B cell (primary cell): ENCODE measurements around the gene FBRS. TPM values are rescaled to one million over a fixed set of nuclear protein-coding genes. Genes with fewer than 3 reads are reported as not detected.
"Not testable (repeated sequence)": the region's sequence is repeated elsewhere in the genome, so short reads cannot be mapped to it uniquely, and the experiment has no call there.

Experiments used
- ATAC-seq: fragments of 200-7000 bp; cut with Tn5 transposase; one replicate; pipeline ENCODE4 v1.10.0; 2021; ENCODE audit warnings: low read depth, mild to moderate bottlenecking, moderate number of reproducible peaks, moderate library complexity
- CTCF ChIA-PET: fragments of 350-600 bp; sonication (Branson Sonifier 250); formaldehyde crosslinking; loops from one replicate; lab custom pipeline; 2021; ENCODE audit warnings: antibody characterized with exemption, inconsistent platforms; lab: Charles Lee
- POLR2A ChIA-PET: fragments of 350-600 bp; sonication (Branson Sonifier 250); formaldehyde crosslinking; loops from one replicate; lab custom pipeline; 2021; ENCODE audit warnings: antibody characterized with exemption; lab: Charles Lee
- DNase-seq: peaks from one replicate; pipeline ENCODE4 v3.0.0; 2013
- H2AFZ ChIP-seq: 2 replicates; pipeline ENCODE4 v1.6.1; 2012; ENCODE audit warnings: mild to moderate bottlenecking, low read depth, low read length; ENCODE audit not compliant: insufficient read depth, poor library complexity, severe bottlenecking
- H3K27ac ChIP-seq, 2 donors: 1 replicate in 1 of 2; 2 replicates in 1 of 2; pipeline ENCODE4 v1.5.1; 2012 to 2013; ENCODE audit warnings: low read length in 2 of 2, mild to moderate bottlenecking in 2 of 2, moderate library complexity in 1 of 2
- H3K27me3 ChIP-seq, 4 experiments: fragments of 200-600 bp in 1 of 4; sonication (generic) in 1 of 4; replicated peaks in 1 of 4; 1 replicate in 2 of 4; 2 replicates in 2 of 4; pipeline versions ENCODE4 v1.6.1 to v1.7.0; 2013 to 2016; ENCODE audit warnings: low read length in 3 of 4, mild to moderate bottlenecking in 2 of 4, mixed read lengths in 1 of 4, moderate library complexity in 1 of 4; ENCODE audit not compliant: insufficient read depth in 4 of 4, control insufficient read depth in 3 of 4; ENCODE audit errors: control extremely low read depth in 1 of 4
- H3K36me3 ChIP-seq, 2 experiments: replicated peaks in 1 of 2; 1 replicate in 1 of 2; 2 replicates in 1 of 2; pipeline versions ENCODE4 v1.6.1 to v1.7.1; 2013; ENCODE audit warnings: low read length in 1 of 2; ENCODE audit not compliant: insufficient read depth in 2 of 2, control insufficient read depth in 1 of 2; ENCODE audit errors: control extremely low read depth in 1 of 2, extremely low read depth in 1 of 2
- H3K4me1 ChIP-seq, 2 donors: fragments of 200-600 bp in 1 of 2; sonication (generic) in 1 of 2; 1 replicate in 1 of 2; 2 replicates in 1 of 2; pipeline versions ENCODE4 v1.5.1 to v1.6.1; 2013 to 2017; ENCODE audit warnings: low read length in 2 of 2; ENCODE audit not compliant: control insufficient read depth in 2 of 2, insufficient read depth in 2 of 2
- H3K4me2 ChIP-seq: replicated peaks from 2 replicates; pipeline ENCODE3; 2012; ENCODE audit warnings: mild to moderate bottlenecking, low read depth, low read length; ENCODE audit not compliant: poor library complexity, severe bottlenecking
- H3K4me3 ChIP-seq, 5 experiments: fragments of 200-600 bp in 1 of 5; sonication (generic) in 1 of 5; 1 replicate in 3 of 5; 2 replicates in 2 of 5; pipeline versions ENCODE4 v1.5.1 to v1.7.0; 2011 to 2016; ENCODE audit warnings: low read length in 4 of 5, mild to moderate bottlenecking in 4 of 5, low read depth in 2 of 5, control low read depth in 1 of 5, moderate library complexity in 1 of 5; ENCODE audit not compliant: insufficient read depth in 1 of 5; ENCODE audit errors: control extremely low read depth in 1 of 5, extremely low read depth in 1 of 5
- H3K79me2 ChIP-seq: fragments of 200-600 bp; sonication (generic); one replicate; pipeline ENCODE4 v1.6.0; 2016; ENCODE audit warnings: low read length; ENCODE audit not compliant: control insufficient read depth, insufficient read depth
- H3K9ac ChIP-seq: fragments of 200-600 bp; sonication (generic); 2 replicates; pipeline ENCODE4 v1.6.1; 2017; ENCODE audit warnings: mild to moderate bottlenecking, low read length, moderate library complexity
- H3K9me3 ChIP-seq, 3 donors: one replicate each; pipeline versions ENCODE4 v1.6.1 to v1.7.1; 2013; ENCODE audit warnings: low read length in 2 of 3; ENCODE audit not compliant: control insufficient read depth in 2 of 3, insufficient read depth in 1 of 3; ENCODE audit errors: control extremely low read depth in 1 of 3
- H4K20me1 ChIP-seq: 2 replicates; pipeline ENCODE4 v1.6.0; 2012; ENCODE audit warnings: mild to moderate bottlenecking, low read length; ENCODE audit not compliant: insufficient read depth, control insufficient read depth, poor library complexity, severe bottlenecking
- H3K27ac Mint-ChIP-seq: one replicate; pipeline ENCODE4 v1.8.0; 2021; ENCODE audit warnings: mixed read lengths
- H3K27me3 Mint-ChIP-seq: one replicate; pipeline ENCODE4 v1.8.0; 2021; ENCODE audit warnings: mixed read lengths
- H3K4me1 Mint-ChIP-seq: one replicate; pipeline ENCODE4 v1.8.0; 2021; ENCODE audit warnings: mixed read lengths
- H3K4me3 Mint-ChIP-seq: one replicate; pipeline ENCODE4 v1.8.0; 2021; ENCODE audit warnings: mixed read lengths
- H3K9me3 Mint-ChIP-seq: one replicate; pipeline ENCODE4 v1.8.0; 2022; ENCODE audit warnings: mixed read lengths; ENCODE audit not compliant: insufficient read depth
- CTCF ChIP-seq: fragments of 200-600 bp; IDR thresholded peaks from one replicate; pipeline ENCODE4 v1.8.0; 2022; ENCODE audit warnings: antibody characterized with exemption, mild to moderate bottlenecking
- EZH2 ChIP-seq: IDR thresholded peaks from 2 replicates; pipeline ENCODE4 v1.6.1; 2012; ENCODE audit warnings: borderline replicate concordance, low read depth, mild to moderate bottlenecking, moderate library complexity, low read length; ENCODE audit not compliant: insufficient read depth, poor library complexity, severe bottlenecking
- WGBS: methylation state at CpG from one replicate; pipeline ENCODE4 v1.1.5; 2013; ENCODE audit warnings: missing lambda C conversion rate; ENCODE audit not compliant: insufficient coverage; 5-methylcytosine and 5-hydroxymethylcytosine counted together
- intact Hi-C: fragments of 100-400 bp; cut with micrococcal nuclease; formaldehyde crosslinking; loops from one replicate; pipeline ENCODE4 v1.10.0; 2022
- polyA plus RNA-seq: library from polyadenylated mRNA; depleted of rRNA; stranded (reverse); fragments of >200 nt; gene quantifications from 2 replicates; pipeline ENCODE4 v1.2.3, GENCODE V29; 2012
- total RNA-seq, 2 donors: library from RNA; stranded (reverse); fragments of 120-200 nt in 1 of 2; gene quantifications; 1 replicate in 1 of 2; 2 replicates in 1 of 2; pipeline versions ENCODE4 v1.2.3 to v1.2.4, GENCODE V29; 2013 to 2022

The FBRS gene
- total and polyA plus RNA-seq, 2 donors (not counting 1 experiment from before 2014, with no cell fraction given) = 68.3 to 194 TPM

- CTCF ChIA-PET = no interaction called here
- no CpG with 5 or more reads among the region's 5 CpGs for WGBS
These were observed 42.7 kb downstream of the FBRS start for GRCh38 chr16:30700971-30701370.

GRCh38 chr16:30703071-30703470 is 44.8 kb downstream of the FBRS start:
- peaks cover 9 to 12% of the 10 kb centered on the region in 2 donors for H3K4me1 ChIP-seq
- H3K27me3 ChIP-seq, H3K27ac ChIP-seq, H3K9ac ChIP-seq, H3K9me3 ChIP-seq, H3K4me3 ChIP-seq, DNase-seq, H3K4me2 ChIP-seq, H3K27me3 Mint-ChIP-seq, H3K4me3 Mint-ChIP-seq, ATAC-seq, intact Hi-C loops, H3K27ac Mint-ChIP-seq, H2AFZ ChIP-seq, H3K9me3 Mint-ChIP-seq: not testable (repeated sequence)
- peaks cover 20 to 75% of the 10 kb centered on the region in 2 experiments for H3K36me3 ChIP-seq
- H4K20me1 ChIP-seq = peaks cover 69% of the 10 kb centered on the region
- 96% methylated on average over 7 of the region's 12 CpGs for WGBS
- ChIA-PET CTCF (interaction anchor here (1.1 kb wide), 1 partner anchor 10 kb away, joined by 3 read pairs; no protein-coding TSS in a partner anchor), POLR2A (interaction anchor here (0.6 kb wide), 1 partner anchor 55 kb away, joined by 10 read pairs; no protein-coding TSS in a partner anchor)
- peaks cover 66% of the 10 kb centered on the region for H3K79me2 ChIP-seq
- peaks cover 15% of the 10 kb centered on the region for H3K4me1 Mint-ChIP-seq

More at GRCh38 chr16:30700971-30701370, 42.7 kb downstream of the FBRS start:
- Histone ChIP-seq H3K79me2 (peaks cover 58% of the 10 kb centered on the region), H3K27ac (no peak overlapping the region), H3K36me3 (peaks cover 15 to 54% of the 10 kb centered on the region in 2 experiments), H3K9ac (no peak overlapping the region), H2AFZ (no peak overlapping the region), H3K9me3 (no peaks in the 10 kb centered on the region), H3K4me1 (peaks cover 15 to 18% of the 10 kb centered on the region in 2 donors), H3K4me2 (no peak overlapping the region), H3K4me3 (no peak overlapping the region), H3K27me3 (no peaks in the 10 kb centered on the region), H4K20me1 (peaks cover 48% of the 10 kb centered on the region)
- H3K27me3 Mint-ChIP-seq = no peaks in the 10 kb centered on the region
- H3K27ac Mint-ChIP-seq = no peak overlapping the region
- POLR2A ChIA-PET = no interaction called here
- intact Hi-C loops = no loop called here
- no peaks in the 10 kb centered on the region for H3K9me3 Mint-ChIP-seq
- TF ChIP-seq CTCF = no peak
- no peak for TF ChIP-seq EZH2
- peaks cover 24% of the 10 kb centered on the region for H3K4me1 Mint-ChIP-seq
- ATAC-seq (no peak), DNase-seq (no peak)
- H3K4me3 Mint-ChIP-seq = peak overlapping the region; percentile 7
